ENCODE results near the gene UNC13A. TPM values are rescaled to one million over a fixed set of nuclear protein-coding genes. Genes with fewer than 3 reads are reported as not detected.

UNC13A gene
- polyA plus RNA-seq, 3 donors, result 0.01 TPM; not detected in 2

DNA sequence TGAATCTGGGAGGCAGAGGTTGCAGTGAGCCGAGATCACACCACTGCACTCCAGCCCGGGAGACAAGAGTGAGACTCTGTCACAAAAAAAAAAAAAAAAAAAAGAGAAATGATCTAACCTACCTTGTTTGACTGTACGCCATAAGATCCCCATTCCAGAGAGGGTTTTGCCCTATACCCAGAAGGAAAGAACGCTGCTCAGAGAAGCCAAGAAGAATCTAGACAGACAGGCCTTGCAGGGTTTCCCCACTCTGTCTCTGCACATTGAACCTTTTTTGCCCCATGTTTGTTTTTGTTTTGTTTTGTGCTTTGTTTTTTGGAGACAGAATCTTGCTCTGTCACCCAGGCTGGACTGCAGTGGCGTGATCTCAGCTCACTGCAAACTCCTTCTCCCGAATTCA is 23.7 kb upstream of the UNC13A start:
- Mint-ChIP-seq H3K27me3 (ENCODE audit: low read depth in 3 of 3) (peaks cover under 1 to 6% (median 4%) of the 10 kb centered on the region in 3 donors), H3K36me3 (no peaks in the 10 kb centered on the region), H3K4me3 (no peak overlapping the region), H3K9me3 (peaks cover 0 to 3% (median 0%) of the 10 kb centered on the region in 7 donors), H3K27ac (no peak overlapping the region), H3K4me1 (peaks cover 8% of the 10 kb centered on the region)
- Histone ChIP-seq H3K9ac (ENCODE audit: insufficient read depth, low read length, poor library complexity, severe bottlenecking) (no peak overlapping the region), H3K36me3 (replicated peaks in 1 of 2; ENCODE audit: control insufficient read depth in 1 of 2, insufficient read depth in 2 of 2, low read length in 2 of 2) (no peaks in the 10 kb centered on the region), H3K79me2 (ENCODE audit: insufficient read depth, low read length) (no peaks in the 10 kb centered on the region), H3K9me3 (replicated peaks in 1 of 2; ENCODE audit: control insufficient read depth in 1 of 2, insufficient read depth in 1 of 2, low read length in 2 of 2) (no peaks in the 10 kb centered on the region), H3K27me3 (ENCODE audit: control insufficient read depth in 2 of 2, insufficient read depth in 2 of 2, low read length in 2 of 2) (no peaks in the 10 kb centered on the region), H3K27ac (ENCODE audit: low read depth in 1 of 2, low read length in 2 of 2) (no peak overlapping the region), H3K4me1 (ENCODE audit: control insufficient read depth in 1 of 2, insufficient read depth in 2 of 2, low read length in 2 of 2) (peaks cover 6% of the 10 kb centered on the region in 2 donors), H3K4me2 (replicated peaks; ENCODE audit: extremely low read depth, low read length, poor library complexity, severe bottlenecking) (no peak overlapping the region), H3K4me3 (replicated peaks in 1 of 3; ENCODE audit: low read depth in 2 of 3, low read length in 3 of 3) (no peak overlapping the region), H2AFZ (ENCODE audit: insufficient read depth, low read depth, low read length, poor library complexity, severe bottlenecking) (no peak overlapping the region), H4K20me1 (ENCODE audit: insufficient read depth, low read length) (no peaks in the 10 kb centered on the region)
- intact Hi-C loops (cut with micrococcal nuclease), result no loop called here
- TF ChIP-seq, protein P1, sequence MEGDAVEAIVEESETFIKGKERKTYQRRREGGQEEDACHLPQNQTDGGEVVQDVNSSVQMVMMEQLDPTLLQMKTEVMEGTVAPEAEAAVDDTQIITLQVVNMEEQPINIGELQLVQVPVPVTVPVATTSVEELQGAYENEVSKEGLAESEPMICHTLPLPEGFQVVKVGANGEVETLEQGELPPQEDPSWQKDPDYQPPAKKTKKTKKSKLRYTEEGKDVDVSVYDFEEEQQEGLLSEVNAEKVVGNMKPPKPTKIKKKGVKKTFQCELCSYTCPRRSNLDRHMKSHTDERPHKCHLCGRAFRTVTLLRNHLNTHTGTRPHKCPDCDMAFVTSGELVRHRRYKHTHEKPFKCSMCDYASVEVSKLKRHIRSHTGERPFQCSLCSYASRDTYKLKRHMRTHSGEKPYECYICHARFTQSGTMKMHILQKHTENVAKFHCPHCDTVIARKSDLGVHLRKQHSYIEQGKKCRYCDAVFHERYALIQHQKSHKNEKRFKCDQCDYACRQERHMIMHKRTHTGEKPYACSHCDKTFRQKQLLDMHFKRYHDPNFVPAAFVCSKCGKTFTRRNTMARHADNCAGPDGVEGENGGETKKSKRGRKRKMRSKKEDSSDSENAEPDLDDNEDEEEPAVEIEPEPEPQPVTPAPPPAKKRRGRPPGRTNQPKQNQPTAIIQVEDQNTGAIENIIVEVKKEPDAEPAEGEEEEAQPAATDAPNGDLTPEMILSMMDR (IDR thresholded peaks at IDR 0.05), result no peak
- no peak for DNase-seq
- WGBS (ENCODE audit: insufficient coverage), result 100% methylated on average over 1 of the region's 6 CpGs

DNA sequence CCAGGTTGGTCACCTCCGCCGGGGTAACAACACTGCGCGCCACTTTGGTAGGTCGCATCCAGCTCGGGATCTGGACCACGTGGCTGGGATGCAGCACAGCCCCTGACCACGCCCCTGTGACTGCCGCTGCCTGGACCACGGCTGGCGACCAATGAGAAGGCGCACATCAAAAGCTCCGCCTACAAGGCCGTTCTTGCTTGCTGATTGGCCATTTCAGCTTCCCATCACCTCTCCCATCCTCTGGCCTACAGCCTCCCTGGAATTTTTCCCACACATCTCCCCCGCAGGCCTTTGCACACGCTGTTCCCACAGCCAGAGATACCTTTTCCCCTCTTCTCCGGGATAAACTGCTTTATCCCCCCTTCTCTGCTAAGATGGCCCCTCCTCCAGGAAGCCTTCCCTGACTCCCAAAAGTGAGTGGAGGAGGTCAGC is 18.6 kb upstream of the UNC13A start:
- no peaks in the 10 kb centered on the region for H3K4me1 ChIP-seq (ENCODE audit: control insufficient read depth in 1 of 2, insufficient read depth in 2 of 2, low read length in 2 of 2)
- Mint-ChIP-seq H3K36me3 (no peaks in the 10 kb centered on the region), H3K27me3 (ENCODE audit: low read depth in 3 of 3) (peaks cover 4 to 7% (median 7%) of the 10 kb centered on the region in 3 donors), H3K4me1 (peaks cover 5% of the 10 kb centered on the region), H3K9me3 (peaks cover 0 to 3% (median 0%) of the 10 kb centered on the region in 7 donors), H3K27ac (no peak overlapping the region), H3K4me3 (no peak overlapping the region)
- no peak for DNase-seq
- 81% methylated on average over 16 of the region's 17 CpGs for WGBS (ENCODE audit: insufficient coverage)
- H3K27me3 ChIP-seq (ENCODE audit: control insufficient read depth in 2 of 2, insufficient read depth in 2 of 2, low read length in 2 of 2), result no peaks in the 10 kb centered on the region
- no peaks in the 10 kb centered on the region for H4K20me1 ChIP-seq (ENCODE audit: insufficient read depth, low read length)
- H2AFZ ChIP-seq (ENCODE audit: insufficient read depth, low read depth, low read length, poor library complexity, severe bottlenecking), result no peak overlapping the region
- no peak overlapping the region for H3K9ac ChIP-seq (ENCODE audit: insufficient read depth, low read length, poor library complexity, severe bottlenecking)
- H3K4me2 ChIP-seq (replicated peaks; ENCODE audit: extremely low read depth, low read length, poor library complexity, severe bottlenecking), result no peak overlapping the region
- TF ChIP-seq, protein P1 (IDR thresholded peaks at IDR 0.05), result no peak
- H3K79me2 ChIP-seq (ENCODE audit: insufficient read depth, low read length), result no peaks in the 10 kb centered on the region
- no peaks in the 10 kb centered on the region for H3K36me3 ChIP-seq (replicated peaks in 1 of 2; ENCODE audit: control insufficient read depth in 1 of 2, insufficient read depth in 2 of 2, low read length in 2 of 2)
- intact Hi-C loops (cut with micrococcal nuclease), result no loop called here
- no peaks in the 10 kb centered on the region for H3K9me3 ChIP-seq (replicated peaks in 1 of 2; ENCODE audit: control insufficient read depth in 1 of 2, insufficient read depth in 1 of 2, low read length in 2 of 2)
- no peak overlapping the region for H3K4me3 ChIP-seq (replicated peaks in 1 of 3; ENCODE audit: low read depth in 2 of 3, low read length in 3 of 3)
- H3K27ac ChIP-seq (ENCODE audit: low read depth in 1 of 2, low read length in 2 of 2), result no peak overlapping the region

Data from CD14-positive monocyte (primary cell).